Measurements from ENCODE around the gene CCL23.

- TF ChIP-seq CTCF (optimal IDR thresholded peaks at IDR 0.05 in 1 of 3, IDR thresholded peaks at IDR 0.05 in 1 of 3, conservative IDR thresholded peaks at IDR 0.05 in 1 of 3; ENCODE audit: extremely low read depth in 1 of 3, insufficient read depth in 2 of 3, low read length in 3 of 3) (no peak), EZH2 (IDR thresholded peaks at IDR 0.05; ENCODE audit: low read length) (no peak)
Observed at GRCh38 chr17:35973333-35974260, 44.2 kb downstream of the CCL23 start.
